Muscle of leg (tissue), 11 donors: Measurements from ENCODE around the gene ANTXRL. TPM values are rescaled to one million over a fixed set of nuclear protein-coding genes. Genes with fewer than 3 reads are reported as not detected.
A peak's percentile ranks its signal among the peaks of the same experiment; 100 is the strongest.
"Not testable (repeated sequence)": the region's sequence is repeated elsewhere in the genome, so short reads cannot be mapped to it uniquely, and the experiment has no call there.

Experiments
- DNase-seq: peaks from one replicate; pipeline ENCODE4 v3.0.0; 2013
- H3K27ac ChIP-seq: one replicate; pipeline ENCODE4 v1.5.1; 2013; ENCODE audit warnings: mild to moderate bottlenecking, low read length, control low read depth
- H3K27me3 ChIP-seq: one replicate; pipeline ENCODE4 v1.6.1; 2013; ENCODE audit warnings: low read length; ENCODE audit not compliant: control insufficient read depth, insufficient read depth
- H3K36me3 ChIP-seq: one replicate; pipeline ENCODE4 v1.6.1; 2013; ENCODE audit warnings: low read length; ENCODE audit not compliant: control insufficient read depth, insufficient read depth
- H3K4me1 ChIP-seq: one replicate; pipeline ENCODE4 v1.6.1; 2013; ENCODE audit warnings: low read length; ENCODE audit not compliant: control insufficient read depth, insufficient read depth
- H3K4me3 ChIP-seq: one replicate; pipeline ENCODE4 v1.5.1; 2013; ENCODE audit warnings: low read length, control low read depth
- H3K9me3 ChIP-seq: replicated peaks from 2 replicates; pipeline ENCODE4 v1.6.1; 2013; ENCODE audit warnings: low read depth, low read length; ENCODE audit not compliant: control insufficient read depth
- WGBS: methylation state at CpG from one replicate; pipeline ENCODE4 v1.1.5; 2013; ENCODE audit warnings: missing lambda C conversion rate; ENCODE audit not compliant: insufficient coverage; 5-methylcytosine and 5-hydroxymethylcytosine counted together
- polyA plus RNA-seq, 8 donors: library from polyadenylated mRNA; unstranded; fragments of 120-200 nt; gene quantifications; one replicate each; pipeline versions ENCODE4 v1.2.1 to v1.2.3, GENCODE V29; 2013; ENCODE audit warnings: inconsistent platforms in 1 of 8, low replicate concordance in 1 of 8; ENCODE audit not compliant: insufficient read length in 8 of 8, insufficient read depth in 1 of 8
- total RNA-seq: library from RNA; stranded (reverse); fragments of 120-200 nt; gene quantifications from one replicate; pipeline ENCODE4 v1.2.4, GENCODE V29; 2013

ANTXRL gene
- total and polyA plus RNA-seq, 9 donors: not detected

DNA sequence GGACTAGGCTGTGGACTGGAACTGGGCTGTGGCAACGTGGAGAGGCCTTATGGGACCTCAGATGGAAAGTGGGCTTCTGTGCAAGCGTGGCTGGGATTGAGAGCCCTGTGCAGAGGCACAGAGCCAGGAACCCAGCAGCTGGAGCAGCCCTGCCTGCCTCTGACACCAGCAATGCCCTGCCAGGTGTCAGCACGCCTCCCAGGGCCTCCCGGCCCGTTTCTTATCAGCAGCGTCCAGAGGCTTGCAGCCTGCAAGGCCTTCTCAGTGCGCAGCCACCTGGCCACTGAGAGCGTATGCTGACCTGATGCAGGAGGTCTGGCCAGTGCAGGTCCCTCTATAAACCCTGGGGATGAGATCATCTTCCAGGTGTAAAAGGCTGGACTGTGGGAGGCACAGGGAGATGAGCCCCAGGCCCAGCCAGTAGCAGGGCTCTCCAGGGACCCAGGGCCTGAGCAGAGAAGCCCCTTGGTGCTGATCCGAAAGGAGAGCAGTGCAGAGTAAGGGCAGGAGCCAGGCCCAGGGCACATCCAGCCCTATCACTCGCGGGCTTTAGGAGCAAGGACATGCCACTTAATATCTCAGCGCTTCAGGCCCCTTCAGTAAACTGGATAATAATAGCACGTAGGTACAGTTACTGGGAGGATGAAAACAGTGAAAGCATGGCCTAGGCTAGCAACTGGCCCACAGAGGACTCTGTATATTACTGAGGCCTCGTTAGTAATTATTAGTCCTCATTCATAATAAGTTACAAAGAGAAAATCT lies 38.8 kb upstream of the ANTXRL start:
- Histone ChIP-seq H3K27ac (no peak overlapping the region), H3K4me3 (no peak overlapping the region), H3K36me3 (no peaks in the 10 kb centered on the region), H3K4me1 (peaks cover 19% of the 10 kb centered on the region), H3K27me3 (peaks cover 2% of the 10 kb centered on the region), H3K9me3 (no peaks in the 10 kb centered on the region)
- DNase-seq: peak; percentile 47
- WGBS: 56% methylated on average over 12 of the region's 14 CpGs

DNA sequence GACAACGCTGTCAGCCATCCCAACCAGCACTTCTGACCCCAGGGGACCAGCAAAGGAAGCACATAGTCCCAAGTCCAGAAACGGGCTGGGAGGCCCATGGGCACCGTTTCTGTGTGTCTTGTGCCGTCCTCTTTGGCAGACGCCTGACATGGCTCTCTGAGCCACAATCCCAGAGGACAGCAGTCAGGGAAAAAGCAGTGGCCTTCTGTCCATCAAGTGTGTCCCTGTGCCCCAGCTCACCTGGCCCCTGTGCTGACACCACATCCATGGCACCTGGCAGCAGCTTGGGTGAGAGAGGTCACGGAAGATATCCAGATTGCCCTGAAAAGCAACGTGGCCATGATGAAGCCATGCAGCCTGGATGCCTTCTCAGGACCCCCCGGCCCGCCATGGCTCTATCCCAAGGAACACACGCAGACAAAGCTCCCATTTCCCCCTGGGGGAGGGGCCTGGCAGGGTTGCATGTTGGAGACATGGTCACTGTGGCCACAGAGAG lies 38.1 kb upstream of the ANTXRL start:
- peaks cover 19% of the 10 kb centered on the region for H3K4me1 ChIP-seq
- no peaks in the 10 kb centered on the region for H3K9me3 ChIP-seq
- H3K4me3 ChIP-seq: no peak overlapping the region
- no peaks in the 10 kb centered on the region for H3K36me3 ChIP-seq
- no peak overlapping the region for H3K27ac ChIP-seq
- WGBS: 58% methylated on average over 5 of the region's 10 CpGs
- DNase-seq: peak; percentile 18
- peaks cover 2% of the 10 kb centered on the region for H3K27me3 ChIP-seq

- H3K27me3 ChIP-seq, H3K36me3 ChIP-seq, DNase-seq, H3K4me3 ChIP-seq, H3K27ac ChIP-seq, H3K9me3 ChIP-seq: not testable (repeated sequence)
- 77% methylated on average over 3 of the region's 9 CpGs for WGBS
- peaks cover 19% of the 10 kb centered on the region for H3K4me1 ChIP-seq
These were observed 37.0 kb upstream of the ANTXRL start for GRCh38 chr10:46249617-46250344.

- no peak for DNase-seq
- no peaks in the 10 kb centered on the region for H3K36me3 ChIP-seq
- H3K4me1 ChIP-seq: peaks cover 19% of the 10 kb centered on the region
- no peak overlapping the region for H3K27ac ChIP-seq
- peaks cover 2% of the 10 kb centered on the region for H3K27me3 ChIP-seq
- no peak overlapping the region for H3K4me3 ChIP-seq
- H3K9me3 ChIP-seq: no peaks in the 10 kb centered on the region
- 83% methylated on average over 1 of the region's 5 CpGs for WGBS
These were observed 36.3 kb upstream of the ANTXRL start for GRCh38 chr10:46250481-46250880.

DNA sequence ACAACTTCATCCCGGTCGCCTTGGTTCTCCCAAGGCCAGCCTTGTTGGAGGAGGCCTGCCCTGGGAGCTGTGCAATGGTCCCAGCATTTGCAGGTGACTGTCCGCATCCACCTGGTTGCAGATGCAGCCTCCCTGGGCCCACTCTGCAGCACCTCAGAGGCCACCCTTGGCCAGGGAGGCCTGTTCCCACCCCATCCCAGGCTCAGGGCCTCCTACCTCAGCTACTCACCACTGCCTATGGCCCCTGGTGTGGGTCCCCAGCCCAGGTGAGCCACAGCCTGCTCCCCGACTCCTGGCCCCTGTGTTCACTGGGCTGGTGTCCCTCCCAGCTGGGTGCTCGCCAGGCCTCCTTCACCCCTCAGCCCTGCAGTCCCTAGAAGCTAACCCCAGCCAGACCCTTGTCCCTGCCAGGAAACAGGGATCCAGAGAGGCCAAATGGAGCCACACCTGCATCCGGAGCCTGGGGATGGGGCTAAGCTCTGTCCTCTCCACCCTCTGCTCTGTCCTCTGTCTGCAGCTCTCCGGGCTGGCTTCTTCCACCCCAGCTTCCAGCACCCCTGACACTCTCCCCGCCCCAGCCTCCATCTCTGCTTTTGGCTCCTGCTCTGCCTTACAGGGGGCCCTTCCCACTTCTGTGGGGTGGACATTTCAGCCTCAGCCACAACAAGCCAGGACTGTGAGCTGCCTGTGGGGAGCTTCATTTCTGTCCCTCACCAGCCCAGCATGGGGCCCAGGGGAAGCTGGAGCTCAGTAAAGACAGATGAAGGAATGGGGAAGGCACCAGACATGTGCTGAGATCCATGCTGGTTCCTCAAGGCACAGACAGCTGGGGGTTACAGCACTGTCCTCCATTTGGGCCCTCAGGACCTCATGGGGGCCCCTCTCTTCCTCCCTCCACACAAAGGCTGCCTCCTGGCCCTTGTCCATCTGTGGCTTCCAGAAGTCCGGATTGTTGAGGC lies 35.6 kb upstream of the ANTXRL start:
- Histone ChIP-seq H3K4me3 (no peak overlapping the region), H3K27me3 (peaks cover 2% of the 10 kb centered on the region), H3K27ac (no peak overlapping the region), H3K9me3 (no peaks in the 10 kb centered on the region), H3K36me3 (no peaks in the 10 kb centered on the region), H3K4me1 (peaks cover 19% of the 10 kb centered on the region)
- DNase-seq: peak; percentile 14
- 54% methylated on average over 9 of the region's 9 CpGs for WGBS

DNA sequence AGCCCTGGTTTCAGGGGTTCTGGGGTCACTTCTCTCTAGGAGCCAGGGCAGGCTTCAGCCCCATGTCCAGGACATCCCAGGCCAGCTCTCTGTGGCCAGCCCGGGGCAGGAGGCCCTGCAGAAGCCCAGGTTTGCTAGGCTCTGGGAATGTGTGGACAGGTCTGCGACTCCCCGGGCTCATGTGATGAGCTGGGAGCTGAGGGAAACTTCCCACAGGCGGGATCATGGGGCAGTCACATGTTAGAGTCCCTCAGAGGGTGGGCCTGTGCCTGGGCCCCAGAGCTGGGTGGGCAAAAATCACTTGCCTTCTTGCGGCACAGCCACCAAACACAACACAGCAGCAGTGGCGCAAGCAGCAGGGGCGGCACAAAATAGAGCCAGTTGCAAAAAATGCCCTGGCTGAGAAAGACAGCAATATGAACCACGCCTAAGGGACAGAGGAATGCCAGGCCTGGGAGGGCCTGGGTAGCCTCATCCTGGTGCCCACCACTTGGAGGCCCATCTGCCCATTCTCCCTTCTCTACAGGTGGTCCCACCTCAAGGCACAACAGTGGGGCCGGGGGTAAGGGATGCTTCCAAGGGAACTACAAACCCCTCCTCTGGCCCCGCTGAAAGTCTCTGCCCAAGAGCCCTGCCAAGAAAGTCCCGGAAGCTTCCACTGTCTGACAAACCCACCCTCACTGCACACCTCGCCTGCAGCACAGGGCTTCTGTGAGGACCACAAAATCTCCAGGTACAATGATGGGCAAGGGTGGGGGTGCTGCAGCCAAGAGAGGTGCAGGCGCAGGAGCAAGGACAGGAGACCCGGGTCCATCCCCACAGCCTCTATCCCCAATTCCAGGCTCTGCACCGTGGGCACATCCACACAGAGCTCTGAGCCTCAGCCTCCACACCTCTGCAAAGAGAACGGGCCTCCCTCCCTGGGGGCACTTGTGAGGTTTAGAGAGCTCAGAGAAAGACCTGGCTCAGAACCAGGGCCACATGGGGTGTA lies 34.6 kb upstream of the ANTXRL start:
- WGBS: 69% methylated on average over 5 of the region's 16 CpGs
- DNase-seq: no peak
- H3K27ac ChIP-seq: no peak overlapping the region
- peaks cover 19% of the 10 kb centered on the region for H3K4me1 ChIP-seq
- no peak overlapping the region for H3K4me3 ChIP-seq
- H3K36me3 ChIP-seq: no peaks in the 10 kb centered on the region
- H3K27me3 ChIP-seq: peaks cover 2% of the 10 kb centered on the region
- no peaks in the 10 kb centered on the region for H3K9me3 ChIP-seq

DNA sequence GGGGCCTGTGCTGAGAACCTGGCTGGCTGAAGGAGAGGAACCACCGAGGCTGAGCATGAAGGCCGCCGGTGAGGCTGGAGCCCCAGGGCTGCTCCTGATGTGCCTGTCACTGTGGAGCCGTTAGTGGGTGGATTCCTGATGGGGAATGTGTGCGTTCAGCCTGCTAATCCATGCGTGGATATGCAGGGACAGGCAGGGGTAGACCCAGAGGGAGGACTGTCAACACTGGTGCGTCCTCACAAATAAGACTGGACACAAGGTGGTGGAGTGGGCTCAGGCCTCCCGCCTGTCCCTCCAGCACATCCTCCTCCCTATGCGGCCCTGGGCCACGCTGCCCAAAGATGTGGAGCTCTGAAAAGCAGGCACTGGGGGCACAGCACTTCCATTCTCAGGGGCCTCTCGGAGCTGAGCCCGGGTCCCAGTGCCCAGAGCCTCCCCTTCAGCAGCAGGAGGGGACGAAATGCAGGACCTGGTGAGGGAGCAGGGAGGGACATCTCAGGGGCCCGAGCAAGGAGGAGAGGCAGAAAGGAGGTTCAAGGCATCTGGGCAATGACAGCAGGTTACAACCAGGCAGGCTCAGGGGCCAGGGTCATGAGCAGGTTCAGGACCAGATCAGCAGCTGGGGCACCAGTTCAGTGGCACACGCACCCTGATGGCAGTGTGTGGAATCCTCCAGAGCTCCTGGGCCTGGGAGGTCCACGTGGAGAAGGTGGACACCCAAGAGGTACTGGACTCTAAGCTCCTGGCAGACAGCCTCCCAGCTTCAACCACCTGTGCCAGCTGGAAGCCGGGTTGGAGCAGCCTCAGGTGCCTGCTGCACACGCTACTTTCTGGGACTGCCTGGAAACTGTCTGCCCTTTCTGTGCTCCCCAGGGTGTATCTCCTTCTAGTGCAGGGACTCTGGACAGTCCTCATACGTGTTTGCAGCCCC lies 33.5 kb upstream of the ANTXRL start:
- Histone ChIP-seq H3K4me3 (no peak overlapping the region), H3K36me3 (no peaks in the 10 kb centered on the region), H3K27ac (no peak overlapping the region), H3K9me3 (no peaks in the 10 kb centered on the region), H3K4me1 (peaks cover 7% of the 10 kb centered on the region), H3K27me3 (peaks cover 2% of the 10 kb centered on the region)
- DNase-seq: no peak
- 69% methylated on average over 16 of the region's 19 CpGs for WGBS

DNA sequence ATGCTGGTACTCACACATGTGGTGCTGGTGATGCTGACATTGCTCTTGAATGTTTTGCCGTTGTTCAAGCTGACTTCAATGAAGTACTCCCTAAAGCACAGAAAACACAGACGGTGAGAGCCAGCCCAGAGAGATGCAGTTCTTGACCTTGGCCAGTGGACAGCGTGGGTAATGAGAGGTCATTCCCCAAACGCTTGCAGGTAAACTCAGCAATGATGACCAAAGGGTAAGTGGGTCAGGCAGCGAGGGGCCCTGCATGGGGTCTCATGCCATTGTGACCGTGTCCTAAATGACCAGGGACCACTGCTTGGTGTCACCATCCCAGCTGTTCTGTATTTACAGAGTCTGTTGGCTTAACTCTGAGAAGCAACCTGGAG lies 32.8 kb upstream of the ANTXRL start:
- Histone ChIP-seq H3K4me3 (no peak overlapping the region), H3K27ac (no peak overlapping the region), H3K36me3 (no peaks in the 10 kb centered on the region), H3K27me3 (peaks cover 2% of the 10 kb centered on the region), H3K9me3 (no peaks in the 10 kb centered on the region), H3K4me1 (peaks cover 1% of the 10 kb centered on the region)
- 77% methylated on average over 6 of the region's 6 CpGs for WGBS
- no peak for DNase-seq
